ENCODE results near the gene UBC. TPM values are rescaled to one million over a fixed set of nuclear protein-coding genes. Genes with fewer than 3 reads are reported as not detected.

The UBC gene
- total and polyA plus RNA-seq, 9 of the 15 experiments (the other 6 are each of a cell fraction or from before 2014, with no cell fraction given) = 533 to 1,153 (median 813) TPM

DNA sequence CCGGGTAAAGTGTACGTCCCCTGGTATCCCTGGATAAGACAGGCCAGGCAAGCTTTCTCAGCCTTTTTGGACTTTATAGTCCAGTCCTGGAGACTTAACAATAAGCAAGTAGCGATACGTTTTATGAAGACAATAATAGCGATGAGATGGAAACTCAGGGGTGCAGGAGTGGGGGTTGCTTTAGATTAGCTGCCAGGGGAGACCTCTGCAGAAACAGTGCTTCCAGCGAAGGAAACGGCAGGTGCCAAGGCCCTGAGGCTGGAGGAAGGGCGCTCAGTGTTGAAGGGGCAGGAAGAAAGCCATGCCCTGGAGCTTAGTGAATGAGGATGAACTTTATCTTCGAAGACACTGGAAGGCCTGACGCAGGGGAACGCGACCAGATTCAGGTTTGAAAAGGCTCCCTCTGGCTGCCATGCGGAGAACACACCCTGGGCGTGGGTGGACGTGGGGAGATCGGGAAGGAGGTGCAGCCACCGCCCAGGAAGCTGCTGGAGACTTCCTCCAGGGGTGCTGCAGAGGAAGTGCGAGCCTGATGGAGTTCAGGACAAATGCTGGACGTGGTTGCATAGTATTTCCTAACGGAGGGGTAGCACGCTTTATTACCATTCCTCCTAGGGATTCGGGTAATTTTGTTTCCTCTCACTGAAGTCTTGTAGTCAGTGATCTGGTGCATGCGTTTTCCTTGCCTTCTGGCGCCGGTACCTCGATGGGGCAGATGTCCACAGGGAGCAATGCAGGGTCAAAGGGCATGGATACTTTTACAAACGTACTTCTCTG, 26.1 kb upstream of the UBC start (continued):
- TF ChIP-seq, protein P1, sequence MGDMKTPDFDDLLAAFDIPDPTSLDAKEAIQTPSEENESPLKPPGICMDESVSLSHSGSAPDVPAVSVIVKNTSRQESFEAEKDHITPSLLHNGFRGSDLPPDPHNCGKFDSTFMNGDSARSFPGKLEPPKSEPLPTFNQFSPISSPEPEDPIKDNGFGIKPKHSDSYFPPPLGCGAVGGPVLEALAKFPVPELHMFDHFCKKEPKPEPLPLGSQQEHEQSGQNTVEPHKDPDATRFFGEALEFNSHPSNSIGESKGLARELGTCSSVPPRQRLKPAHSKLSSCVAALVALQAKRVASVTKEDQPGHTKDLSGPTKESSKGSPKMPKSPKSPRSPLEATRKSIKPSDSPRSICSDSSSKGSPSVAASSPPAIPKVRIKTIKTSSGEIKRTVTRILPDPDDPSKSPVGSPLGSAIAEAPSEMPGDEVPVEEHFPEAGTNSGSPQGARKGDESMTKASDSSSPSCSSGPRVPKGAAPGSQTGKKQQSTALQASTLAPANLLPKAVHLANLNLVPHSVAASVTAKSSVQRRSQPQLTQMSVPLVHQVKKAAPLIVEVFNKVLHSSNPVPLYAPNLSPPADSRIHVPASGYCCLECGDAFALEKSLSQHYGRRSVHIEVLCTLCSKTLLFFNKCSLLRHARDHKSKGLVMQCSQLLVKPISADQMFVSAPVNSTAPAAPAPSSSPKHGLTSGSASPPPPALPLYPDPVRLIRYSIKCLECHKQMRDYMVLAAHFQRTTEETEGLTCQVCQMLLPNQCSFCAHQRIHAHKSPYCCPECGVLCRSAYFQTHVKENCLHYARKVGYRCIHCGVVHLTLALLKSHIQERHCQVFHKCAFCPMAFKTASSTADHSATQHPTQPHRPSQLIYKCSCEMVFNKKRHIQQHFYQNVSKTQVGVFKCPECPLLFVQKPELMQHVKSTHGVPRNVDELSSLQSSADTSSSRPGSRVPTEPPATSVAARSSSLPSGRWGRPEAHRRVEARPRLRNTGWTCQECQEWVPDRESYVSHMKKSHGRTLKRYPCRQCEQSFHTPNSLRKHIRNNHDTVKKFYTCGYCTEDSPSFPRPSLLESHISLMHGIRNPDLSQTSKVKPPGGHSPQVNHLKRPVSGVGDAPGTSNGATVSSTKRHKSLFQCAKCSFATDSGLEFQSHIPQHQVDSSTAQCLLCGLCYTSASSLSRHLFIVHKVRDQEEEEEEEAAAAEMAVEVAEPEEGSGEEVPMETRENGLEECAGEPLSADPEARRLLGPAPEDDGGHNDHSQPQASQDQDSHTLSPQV (IDR thresholded peaks at IDR 0.05) = peak; percentile 86
- no peak for TF ChIP-seq WHSC1 (IDR thresholded peaks at IDR 0.05; ENCODE audit: low read length)
- no peak for TF ChIP-seq ZNF75A (CRISPR knock-in tag; IDR thresholded peaks at IDR 0.05)
- TF ChIP-seq, protein P2, sequence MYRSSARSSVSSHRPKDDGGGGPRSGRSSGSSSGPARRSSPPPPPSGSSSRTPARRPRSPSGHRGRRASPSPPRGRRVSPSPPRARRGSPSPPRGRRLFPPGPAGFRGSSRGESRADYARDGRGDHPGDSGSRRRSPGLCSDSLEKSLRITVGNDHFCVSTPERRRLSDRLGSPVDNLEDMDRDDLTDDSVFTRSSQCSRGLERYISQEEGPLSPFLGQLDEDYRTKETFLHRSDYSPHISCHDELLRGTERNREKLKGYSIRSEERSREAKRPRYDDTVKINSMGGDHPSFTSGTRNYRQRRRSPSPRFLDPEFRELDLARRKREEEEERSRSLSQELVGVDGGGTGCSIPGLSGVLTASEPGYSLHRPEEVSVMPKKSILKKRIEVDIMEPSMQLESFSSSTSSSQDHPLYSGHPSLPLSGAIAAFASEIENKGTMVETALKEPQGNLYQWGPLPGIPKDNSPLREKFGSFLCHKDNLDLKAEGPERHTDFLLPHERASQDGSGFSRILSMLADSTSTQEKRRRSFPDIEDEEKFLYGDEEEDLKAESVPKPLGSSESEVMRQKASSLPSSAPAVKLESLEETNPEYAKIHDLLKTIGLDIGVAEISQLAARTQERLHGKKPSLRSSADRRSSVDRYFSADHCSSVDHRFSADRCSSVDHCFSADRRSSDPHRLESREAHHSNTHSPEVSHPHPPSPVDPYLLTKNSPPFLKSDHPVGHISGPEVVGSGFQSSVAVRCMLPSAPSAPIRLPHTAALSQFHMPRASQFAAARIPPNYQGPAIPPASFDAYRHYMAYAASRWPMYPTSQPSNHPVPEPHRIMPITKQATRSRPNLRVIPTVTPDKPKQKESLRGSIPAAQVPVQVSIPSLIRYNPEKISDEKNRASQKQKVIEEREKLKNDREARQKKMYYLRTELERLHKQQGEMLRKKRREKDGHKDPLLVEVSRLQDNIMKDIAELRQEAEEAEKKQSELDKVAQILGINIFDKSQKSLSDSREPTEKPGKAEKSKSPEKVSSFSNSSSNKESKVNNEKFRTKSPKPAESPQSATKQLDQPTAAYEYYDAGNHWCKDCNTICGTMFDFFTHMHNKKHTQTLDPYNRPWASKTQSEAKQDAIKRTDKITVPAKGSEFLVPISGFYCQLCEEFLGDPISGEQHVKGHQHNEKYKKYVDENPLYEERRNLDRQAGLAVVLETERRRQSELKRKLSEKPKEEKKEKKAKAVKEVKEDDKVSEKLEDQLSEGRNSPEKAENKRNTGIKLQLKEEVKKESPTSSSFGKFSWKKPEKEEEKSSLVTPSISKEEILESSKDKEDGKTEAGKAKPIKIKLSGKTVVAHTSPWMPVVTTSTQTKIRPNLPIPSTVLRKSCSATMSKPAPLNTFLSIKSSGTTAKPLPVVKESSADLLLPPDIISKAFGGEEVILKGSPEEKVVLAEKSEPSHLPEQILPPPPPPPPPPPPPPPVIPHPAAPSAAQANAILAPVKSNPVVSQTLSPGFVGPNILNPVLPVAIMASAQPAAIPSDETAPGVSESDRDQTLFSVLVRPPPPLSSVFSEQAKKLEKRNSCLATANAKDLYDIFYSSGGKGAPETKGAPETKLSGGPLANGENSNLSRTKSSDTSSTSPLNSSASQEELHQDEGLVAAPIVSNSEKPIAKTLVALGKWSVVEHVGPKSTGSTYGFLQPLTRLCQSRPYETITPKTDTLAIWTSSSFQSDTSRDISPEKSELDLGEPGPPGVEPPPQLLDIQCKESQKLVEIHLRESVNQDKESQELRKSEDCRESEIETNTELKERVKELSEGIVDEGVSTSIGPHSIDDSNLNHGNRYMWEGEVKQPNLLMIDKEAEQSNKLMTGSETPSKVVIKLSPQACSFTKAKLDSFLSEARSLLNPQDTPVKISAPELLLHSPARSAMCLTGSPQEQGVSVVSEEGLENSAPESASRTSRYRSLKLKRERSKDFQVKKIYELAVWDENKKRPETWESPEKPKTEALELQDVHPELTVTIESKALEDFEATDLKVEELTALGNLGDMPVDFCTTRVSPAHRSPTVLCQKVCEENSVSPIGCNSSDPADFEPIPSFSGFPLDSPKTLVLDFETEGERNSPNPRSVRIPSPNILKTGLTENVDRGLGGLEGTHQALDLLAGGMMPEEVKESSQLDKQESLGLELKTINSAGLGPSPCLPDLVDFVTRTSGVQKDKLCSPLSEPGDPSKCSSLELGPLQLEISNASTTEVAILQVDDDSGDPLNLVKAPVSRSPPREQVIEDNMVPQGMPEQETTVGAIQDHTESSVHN (IDR thresholded peaks at IDR 0.05; ENCODE audit: borderline replicate concordance in 1 of 2, low read depth in 1 of 2) = no peak
- TF ChIP-seq, protein P3, sequence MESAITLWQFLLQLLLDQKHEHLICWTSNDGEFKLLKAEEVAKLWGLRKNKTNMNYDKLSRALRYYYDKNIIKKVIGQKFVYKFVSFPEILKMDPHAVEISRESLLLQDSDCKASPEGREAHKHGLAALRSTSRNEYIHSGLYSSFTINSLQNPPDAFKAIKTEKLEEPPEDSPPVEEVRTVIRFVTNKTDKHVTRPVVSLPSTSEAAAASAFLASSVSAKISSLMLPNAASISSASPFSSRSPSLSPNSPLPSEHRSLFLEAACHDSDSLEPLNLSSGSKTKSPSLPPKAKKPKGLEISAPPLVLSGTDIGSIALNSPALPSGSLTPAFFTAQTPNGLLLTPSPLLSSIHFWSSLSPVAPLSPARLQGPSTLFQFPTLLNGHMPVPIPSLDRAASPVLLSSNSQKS (CRISPR knock-in tag; IDR thresholded peaks at IDR 0.05) = no peak
- TF ChIP-seq U2AF1 (optimal IDR thresholded peaks at IDR 0.05; ENCODE audit: low read depth, low read length) = no peak
- 0 out of 2 replicates have a peak, but pooled peaks have one; percentile 68 for TF ChIP-seq GABPB1 (CRISPR knock-in tag; IDR thresholded peaks at IDR 0.05)
- TF ChIP-seq, protein P4, sequence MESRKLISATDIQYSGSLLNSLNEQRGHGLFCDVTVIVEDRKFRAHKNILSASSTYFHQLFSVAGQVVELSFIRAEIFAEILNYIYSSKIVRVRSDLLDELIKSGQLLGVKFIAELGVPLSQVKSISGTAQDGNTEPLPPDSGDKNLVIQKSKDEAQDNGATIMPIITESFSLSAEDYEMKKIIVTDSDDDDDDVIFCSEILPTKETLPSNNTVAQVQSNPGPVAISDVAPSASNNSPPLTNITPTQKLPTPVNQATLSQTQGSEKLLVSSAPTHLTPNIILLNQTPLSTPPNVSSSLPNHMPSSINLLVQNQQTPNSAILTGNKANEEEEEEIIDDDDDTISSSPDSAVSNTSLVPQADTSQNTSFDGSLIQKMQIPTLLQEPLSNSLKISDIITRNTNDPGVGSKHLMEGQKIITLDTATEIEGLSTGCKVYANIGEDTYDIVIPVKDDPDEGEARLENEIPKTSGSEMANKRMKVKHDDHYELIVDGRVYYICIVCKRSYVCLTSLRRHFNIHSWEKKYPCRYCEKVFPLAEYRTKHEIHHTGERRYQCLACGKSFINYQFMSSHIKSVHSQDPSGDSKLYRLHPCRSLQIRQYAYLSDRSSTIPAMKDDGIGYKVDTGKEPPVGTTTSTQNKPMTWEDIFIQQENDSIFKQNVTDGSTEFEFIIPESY (CRISPR knock-in tag; IDR thresholded peaks at IDR 0.05) = peak; percentile 45; the same call in 1 of the 2 replicates
- no peak for TF ChIP-seq DACH1 (IDR thresholded peaks at IDR 0.05; ENCODE audit: partially characterized antibody)
- peak; percentile 66 for TF ChIP-seq POLR2G (IDR thresholded peaks at IDR 0.05; ENCODE audit: low read depth, low read length)
- TF ChIP-seq HIVEP1 (CRISPR knock-in tag; IDR thresholded peaks at IDR 0.05) = no peak

All from K562 (cell line).